WERI-Rb-1 (cell line): ENCODE results near the gene NRSN1.

Experiments used
- DNase-seq: peaks from one replicate; pipeline ENCODE4 v3.0.0-alpha.2; 2020
- H3K27ac ChIP-seq: fragments of 250-450 bp; sonication (Bioruptor Pico); 2 replicates; pipeline ENCODE4 v1.5.1; 2020; ENCODE audit warnings: mild to moderate bottlenecking, moderate library complexity
- H3K27me3 ChIP-seq: fragments of 250-450 bp; sonication (Bioruptor Pico); 2 replicates; pipeline ENCODE4 v1.5.1; 2021; ENCODE audit warnings: mild to moderate bottlenecking, low read depth, moderate library complexity; ENCODE audit not compliant: insufficient read depth, severe bottlenecking
- H3K36me3 ChIP-seq: fragments of 250-450 bp; sonication (Bioruptor Pico); 2 replicates; pipeline ENCODE4 v1.5.1; 2020; ENCODE audit warnings: mild to moderate bottlenecking, moderate library complexity
- H3K4me3 ChIP-seq: 2 replicates; pipeline ENCODE4 v1.5.1; 2011; ENCODE audit warnings: low read depth, mild to moderate bottlenecking, control low read depth, low read length
- H3K9me3 ChIP-seq: fragments of 250-450 bp; sonication (Bioruptor Pico); 2 replicates; pipeline ENCODE4 v1.5.1; 2021; ENCODE audit warnings: mild to moderate bottlenecking, moderate library complexity; ENCODE audit not compliant: severe bottlenecking
- CTCF ChIP-seq: IDR thresholded peaks from 2 replicates; pipeline ENCODE4 v1.5.1; 2011; ENCODE audit warnings: low read depth, mild to moderate bottlenecking, control low read depth, inconsistent platforms, low read length

The NRSN1 gene

GRCh38 chr6:24187965-24188577 is 62.1 kb downstream of the NRSN1 start:
- DNase-seq, result no peak
- Histone ChIP-seq H3K36me3 (no peaks in the 10 kb centered on the region), H3K27me3 (no peaks in the 10 kb centered on the region), H3K27ac (no peak overlapping the region), H3K9me3 (peaks cover 2% of the 10 kb centered on the region), H3K4me3 (no peak overlapping the region)
- TF ChIP-seq CTCF, result no peak

DNA sequence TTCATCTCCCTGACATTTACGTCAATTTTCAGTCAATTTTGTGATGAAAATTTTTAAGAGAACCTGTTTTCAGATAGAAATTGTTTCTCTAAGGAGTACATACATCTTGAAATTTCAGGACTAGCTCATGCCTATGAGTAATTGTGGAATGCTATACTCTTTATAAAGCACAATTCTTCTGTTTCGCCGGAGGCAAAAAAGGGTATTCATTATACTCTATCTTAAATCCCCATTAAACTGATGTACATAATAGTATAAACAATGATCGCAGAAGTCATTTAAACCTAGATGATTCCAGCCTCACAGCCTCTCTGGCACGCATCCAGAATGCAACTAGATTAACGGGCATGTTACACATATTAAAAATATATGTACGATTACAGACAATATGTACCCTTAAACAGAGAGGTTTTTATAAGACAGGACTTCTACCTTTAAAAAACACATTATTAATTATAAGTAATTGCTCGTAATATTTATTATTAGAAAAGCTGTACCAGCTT is 62.6 kb downstream of the NRSN1 start:
- no peaks in the 10 kb centered on the region for H3K36me3 ChIP-seq
- no peak overlapping the region for H3K4me3 ChIP-seq
- no peak for DNase-seq
- no peaks in the 10 kb centered on the region for H3K9me3 ChIP-seq
- H3K27me3 ChIP-seq, result no peaks in the 10 kb centered on the region
- TF ChIP-seq CTCF, result no peak
- H3K27ac ChIP-seq, result no peak overlapping the region

DNA sequence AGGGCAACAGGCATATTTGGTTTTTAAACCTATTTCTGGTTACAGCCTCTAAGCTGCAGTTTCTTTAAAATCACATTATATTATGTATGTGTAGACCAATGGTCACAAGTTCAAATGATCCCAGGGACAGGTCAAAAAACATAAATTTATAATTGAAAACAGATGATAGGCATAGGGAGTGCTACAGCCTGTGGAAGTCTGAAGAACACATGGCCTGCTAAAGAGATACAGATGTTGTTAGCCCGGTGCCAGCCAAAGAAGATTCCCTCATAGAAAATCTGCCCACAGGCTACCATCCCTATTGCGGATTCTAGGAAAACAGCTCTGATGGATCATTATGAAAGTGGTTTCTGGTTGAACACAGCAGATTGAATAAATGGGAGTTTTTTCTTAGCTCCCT is 65.3 kb downstream of the NRSN1 start:
- TF ChIP-seq CTCF, result no peak
- Histone ChIP-seq H3K36me3 (no peaks in the 10 kb centered on the region), H3K27ac (no peak overlapping the region), H3K9me3 (no peaks in the 10 kb centered on the region), H3K4me3 (no peak overlapping the region), H3K27me3 (no peaks in the 10 kb centered on the region)
- DNase-seq, result no peak

- no peaks in the 10 kb centered on the region for H3K9me3 ChIP-seq
- H3K4me3 ChIP-seq, result no peak overlapping the region
- no peak overlapping the region for H3K27ac ChIP-seq
- TF ChIP-seq CTCF, result no peak
- DNase-seq, result no peak
- no peaks in the 10 kb centered on the region for H3K36me3 ChIP-seq
- no peaks in the 10 kb centered on the region for H3K27me3 ChIP-seq
Measured at GRCh38 chr6:24193364-24193763, 67.3 kb downstream of the NRSN1 start.

- no peak for DNase-seq
- H3K4me3 ChIP-seq, result no peak overlapping the region
- no peaks in the 10 kb centered on the region for H3K36me3 ChIP-seq
- no peaks in the 10 kb centered on the region for H3K27me3 ChIP-seq
- no peak for TF ChIP-seq CTCF
- H3K9me3 ChIP-seq, result no peaks in the 10 kb centered on the region
- no peak overlapping the region for H3K27ac ChIP-seq
Measured at GRCh38 chr6:24194978-24195700, 69.1 kb downstream of the NRSN1 start.
